Measurements from ENCODE around the gene CATSPERZ. TPM values are rescaled to one million over a fixed set of nuclear protein-coding genes. Genes with fewer than 3 reads are reported as not detected.

CATSPERZ gene
- total and polyA plus RNA-seq, 9 of the 15 experiments (the other 6 are each of a cell fraction or from before 2014, with no cell fraction given), result 0.86 to 8.5 (median 3.5) TPM

GRCh38 chr11:64331569-64332371 is 31.6 kb downstream of the CATSPERZ start (continued):
- 0 out of 2 replicates have a peak, but pooled peaks have one; percentile 50 for TF ChIP-seq PHB2 (IDR thresholded peaks at IDR 0.05; ENCODE audit: low read depth)
- no peak for TF ChIP-seq HIVEP1 (CRISPR knock-in tag; IDR thresholded peaks at IDR 0.05)
- TF ChIP-seq KAT2B (IDR thresholded peaks at IDR 0.05; ENCODE audit: low read depth, low read length), result no peak
- peak; percentile 89 for TF ChIP-seq ARID1B (IDR thresholded peaks at IDR 0.05)
- TF ChIP-seq HNRNPK (IDR thresholded peaks at IDR 0.05; ENCODE audit: low read depth, low read length, poor library complexity, severe bottlenecking), result no peak
- TF ChIP-seq MAFK (IDR thresholded peaks at IDR 0.05; ENCODE audit: low read length), result peak; percentile 78
- TF ChIP-seq ZBTB43 (CRISPR knock-in tag; IDR thresholded peaks at IDR 0.05), result peak; percentile 53; the same call in 1 of the 2 replicates
- TF ChIP-seq ZNF274 (IDR thresholded peaks at IDR 0.05; ENCODE audit: borderline replicate concordance, low read depth, low read length), result no peak
- no peak for TF ChIP-seq CBX3 (IDR thresholded peaks at IDR 0.05; ENCODE audit: borderline replicate concordance in 1 of 2, low read length in 2 of 2)
- TF ChIP-seq ZNF253 (CRISPR knock-in tag; conservative IDR thresholded peaks at IDR 0.05), result no peak
- TF ChIP-seq HOMEZ (CRISPR knock-in tag; IDR thresholded peaks at IDR 0.05), result no peak
- peak; percentile 77 for TF ChIP-seq NR2C1 (IDR thresholded peaks at IDR 0.05)
- TF ChIP-seq NR2C1 (tag; IDR thresholded peaks at IDR 0.05), result peak; percentile 80; the same call in 1 of the 2 replicates
- peak in 1 of 2 experiments; percentile 16; a peak in 1 of 4 replicates for TF ChIP-seq UBTF (IDR thresholded peaks at IDR 0.05; ENCODE audit: borderline replicate concordance in 1 of 2, low read depth in 2 of 2, low read length in 2 of 2)
- TF ChIP-seq NFIX (CRISPR knock-in tag; IDR thresholded peaks at IDR 0.05; ENCODE audit: low read depth), result no peak
- no peak for TF ChIP-seq CHD2 (IDR thresholded peaks at IDR 0.05; ENCODE audit: low read depth, low read length)
- peak; percentile 32; the same call in 1 of the 2 replicates for TF ChIP-seq XRCC5 (IDR thresholded peaks at IDR 0.05; ENCODE audit: low read depth, low read length)
- no peak for TF ChIP-seq ZSCAN32 (CRISPR knock-in tag; IDR thresholded peaks at IDR 0.05)
- no peak for TF ChIP-seq ZNF444 (CRISPR knock-in tag; IDR thresholded peaks at IDR 0.05)
- no peak for TF ChIP-seq HOXB6 (CRISPR knock-in tag; IDR thresholded peaks at IDR 0.05; ENCODE audit: borderline replicate concordance)
- TF ChIP-seq NR3C1 (CRISPR knock-in tag; IDR thresholded peaks at IDR 0.05), result no peak
- no peak for TF ChIP-seq ZFP36 (IDR thresholded peaks at IDR 0.05; ENCODE audit: low read depth, low read length, partially characterized antibody)
- no peak; the same call in 1 of the 2 replicates for TF ChIP-seq HLTF (IDR thresholded peaks at IDR 0.05)
